Spinal cord (tissue), 10 donors: ENCODE measurements around the gene POMP. TPM values are rescaled to one million over a fixed set of nuclear protein-coding genes. Genes with fewer than 3 reads are reported as not detected.

Experiments used
- DNase-seq, 6 donors: peaks; one replicate each; pipeline versions ENCODE4 v3.0.0 to v3.0.0-alpha.2; 2013 to 2015; ENCODE audit warnings: low spot score in 6 of 6, low read depth in 4 of 6
- H3K27ac ChIP-seq: one replicate; pipeline ENCODE4 v1.5.1; 2013; ENCODE audit warnings: low read depth, low read length, control low read depth
- H3K27me3 ChIP-seq: one replicate; pipeline ENCODE4 v1.6.1; 2013; ENCODE audit warnings: low read length; ENCODE audit not compliant: control insufficient read depth, insufficient read depth
- H3K36me3 ChIP-seq: one replicate; pipeline ENCODE4 v1.6.1; 2013; ENCODE audit warnings: low read length; ENCODE audit not compliant: control insufficient read depth, insufficient read depth
- H3K4me1 ChIP-seq: one replicate; pipeline ENCODE4 v1.6.1; 2013; ENCODE audit warnings: low read length; ENCODE audit not compliant: control insufficient read depth, insufficient read depth
- H3K4me3 ChIP-seq: one replicate; pipeline ENCODE4 v1.5.1; 2013; ENCODE audit warnings: low read depth, low read length, control low read depth
- H3K9me3 ChIP-seq: one replicate; pipeline ENCODE4 v1.6.1; 2013; ENCODE audit warnings: low read length; ENCODE audit not compliant: control insufficient read depth, insufficient read depth
- WGBS: methylation state at CpG from one replicate; pipeline ENCODE4 v1.1.5; 2013; ENCODE audit warnings: missing lambda C conversion rate; ENCODE audit not compliant: insufficient coverage; 5-methylcytosine and 5-hydroxymethylcytosine counted together
- long read RNA-seq, 4 donors: transcript quantifications; one replicate each; lab custom pipeline, GENCODE V29; 2026
- polyA plus RNA-seq, 2 donors: library from polyadenylated mRNA; unstranded; fragments of 120-200 nt; gene quantifications; one replicate each; pipeline ENCODE4 v1.2.1, GENCODE V29; 2013; ENCODE audit not compliant: insufficient read length in 2 of 2
- total RNA-seq, 2 donors: library from RNA; depleted of rRNA in 1 of 2; stranded (reverse); fragments of 120-200 nt in 1 of 2; fragments of >200 nt in 1 of 2; gene quantifications; one replicate each; pipeline versions ENCODE4 v1.2.3 to v1.2.4, GENCODE V29; 2013 to 2014
- donor health status: healthy.

The POMP gene, protein sequence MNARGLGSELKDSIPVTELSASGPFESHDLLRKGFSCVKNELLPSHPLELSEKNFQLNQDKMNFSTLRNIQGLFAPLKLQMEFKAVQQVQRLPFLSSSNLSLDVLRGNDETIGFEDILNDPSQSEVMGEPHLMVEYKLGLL
- 10 to 100 TPM; 67.5 to 74.9 TPM for total RNA-seq
- polyA plus RNA-seq = 100 to 1,000 TPM in 1 of 2 donors, 10 to 100 TPM in 1; 94.1 to 104 TPM
- long read RNA-seq, donor 1, transcript POMP-201 (6 exons, 1,330 nt) = major isoform, 167 of 203 reads
- long read RNA-seq, donor 1, partial matches to known transcripts = 36 of 203 reads
- long read RNA-seq, donor 1, other reads (novel, unspliced or antisense) = 0 of 203 reads
- long read RNA-seq, donor 2, transcript POMP-201 (6 exons, 1,330 nt) = major isoform, 60 of 69 reads
- long read RNA-seq, donor 2, partial matches to known transcripts = 9 of 69 reads
- long read RNA-seq, donor 2, other reads (novel, unspliced or antisense) = 0 of 69 reads
- long read RNA-seq, donor 3, transcript POMP-201 (6 exons, 1,330 nt) = major isoform, 70 of 79 reads
- long read RNA-seq, donor 3, partial matches to known transcripts = 9 of 79 reads
- long read RNA-seq, donor 3, other reads (novel, unspliced or antisense) = 0 of 79 reads
- long read RNA-seq, donor 4, transcript POMP-201 (6 exons, 1,330 nt) = major isoform, 139 of 171 reads
- long read RNA-seq, donor 4, partial matches to known transcripts = 32 of 171 reads
- long read RNA-seq, donor 4, other reads (novel, unspliced or antisense) = 0 of 171 reads

GRCh38 chr13:28658796-28659620 is at the start of gene POMP:
Gene POMP, plus strand, starts transcription at chr13:28659130. Its CDS starts 55 bp downstream, at chr13:28659185.
- H3K4me1 ChIP-seq = peaks cover 9% of the 10 kb centered on the region
- H3K27me3 ChIP-seq = no peaks in the 10 kb centered on the region
- peak within 1 kb of the TSS; percentile 89 for H3K4me3 ChIP-seq
- H3K9me3 ChIP-seq = no peaks in the 10 kb centered on the region
- 0% methylated on average over 56 of the region's 64 CpGs for WGBS
- peak within 1 kb of the TSS; percentile 83 for H3K27ac ChIP-seq
- peak; percentile 79 to 97 (median 89) for DNase-seq
- H3K36me3 ChIP-seq = peaks cover 4% of the 10 kb centered on the region

- no peak for DNase-seq
- H3K4me1 ChIP-seq = peaks cover 2% of the 10 kb centered on the region
- H3K36me3 ChIP-seq = no peaks in the 10 kb centered on the region
- no CpG with 5 or more reads among the region's 1 CpG for WGBS
- H3K4me3 ChIP-seq = no peak overlapping the region
- no peaks in the 10 kb centered on the region for H3K9me3 ChIP-seq
- H3K27ac ChIP-seq = no peak overlapping the region
- no peaks in the 10 kb centered on the region for H3K27me3 ChIP-seq
Measured at GRCh38 chr13:28609381-28609780, 49.5 kb upstream of the POMP start.

DNA sequence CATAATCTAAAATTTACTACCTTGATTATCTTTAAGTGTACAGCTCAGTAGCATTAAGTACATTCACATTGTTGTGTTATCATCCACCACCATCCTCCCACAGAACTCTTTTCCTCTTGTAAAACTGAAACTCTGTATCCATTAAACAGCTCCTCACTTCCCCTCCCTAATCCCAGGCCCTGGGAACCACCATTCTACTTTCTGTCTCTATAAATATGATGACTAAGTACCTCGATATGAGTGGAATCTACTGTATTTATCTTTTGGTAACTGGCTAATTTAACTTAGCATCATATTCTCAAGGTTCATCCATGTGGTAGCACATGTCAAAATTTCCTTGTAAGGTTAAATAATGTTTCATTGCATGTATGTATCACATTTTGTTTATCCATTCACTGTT is 49.0 kb upstream of the POMP start:
- Histone ChIP-seq H3K4me1 (peaks cover 2% of the 10 kb centered on the region), H3K4me3 (no peak overlapping the region)

GRCh38 chr13:28610996-28611395 is 47.9 kb upstream of the POMP start:
- Histone ChIP-seq H3K9me3 (no peaks in the 10 kb centered on the region), H3K4me3 (no peak overlapping the region), H3K27ac (no peak overlapping the region), H3K27me3 (no peaks in the 10 kb centered on the region), H3K36me3 (no peaks in the 10 kb centered on the region), H3K4me1 (peaks cover 2% of the 10 kb centered on the region)
- peak in 1 of 6 donors; percentile 14 for DNase-seq
- WGBS = 68% methylated on average over 5 of the region's 6 CpGs

More for the DNA sequence above, 49.0 kb upstream of the POMP start:
- Histone ChIP-seq H3K9me3 (no peaks in the 10 kb centered on the region), H3K27me3 (no peaks in the 10 kb centered on the region), H3K27ac (no peak overlapping the region), H3K36me3 (no peaks in the 10 kb centered on the region)
- no peak for DNase-seq
- WGBS = no CpG with 5 or more reads among the region's 1 CpG

- no peaks in the 10 kb centered on the region for H3K27me3 ChIP-seq
- H3K4me1 ChIP-seq = peaks cover 2% of the 10 kb centered on the region
- no peak overlapping the region for H3K27ac ChIP-seq
- 88% methylated on average over 4 of the region's 7 CpGs for WGBS
- H3K9me3 ChIP-seq = no peaks in the 10 kb centered on the region
- no peak overlapping the region for H3K4me3 ChIP-seq
- no peaks in the 10 kb centered on the region for H3K36me3 ChIP-seq
- DNase-seq = no peak
Measured at GRCh38 chr13:28611654-28612131, 47.2 kb upstream of the POMP start.

GRCh38 chr13:28613562-28613961 is 45.4 kb upstream of the POMP start:
- Histone ChIP-seq H3K27me3 (no peaks in the 10 kb centered on the region), H3K36me3 (no peaks in the 10 kb centered on the region)
- WGBS = no CpG with 5 or more reads among the region's 4 CpGs

DNA sequence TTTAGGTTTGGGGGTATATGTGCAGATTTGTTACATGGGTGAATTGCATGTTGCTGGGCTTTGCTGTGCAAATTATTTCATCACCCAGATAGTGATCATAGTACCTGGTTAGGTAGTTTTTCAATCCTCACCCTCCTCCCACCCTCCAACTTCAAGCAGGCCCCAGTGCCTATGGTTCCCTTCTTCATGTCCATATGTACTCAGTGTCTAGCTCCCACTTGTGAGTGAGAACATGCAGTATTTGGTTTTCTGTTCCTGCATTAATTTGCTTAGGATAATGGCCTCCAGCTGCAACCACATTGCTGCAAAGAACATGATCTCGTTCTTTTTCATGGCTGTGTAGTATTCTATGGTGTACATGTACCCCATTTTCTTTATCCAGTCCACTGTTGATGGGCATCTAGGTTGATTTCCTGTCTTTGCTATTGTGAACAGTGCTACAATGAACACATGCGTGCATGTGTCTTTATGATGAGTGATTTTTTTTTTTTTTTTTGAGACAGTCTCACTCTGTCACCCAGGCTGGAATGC is 42.9 kb upstream of the POMP start:
- no peak overlapping the region for H3K27ac ChIP-seq
- no peaks in the 10 kb centered on the region for H3K27me3 ChIP-seq
- H3K4me1 ChIP-seq = peaks cover 2% of the 10 kb centered on the region
- 100% methylated on average over 1 of the region's 2 CpGs for WGBS
- H3K36me3 ChIP-seq = no peaks in the 10 kb centered on the region
- H3K9me3 ChIP-seq = no peaks in the 10 kb centered on the region
- no peak overlapping the region for H3K4me3 ChIP-seq
- DNase-seq = no peak

More at GRCh38 chr13:28613562-28613961, 45.4 kb upstream of the POMP start:
- H3K4me3 ChIP-seq = no peak overlapping the region
- no peak overlapping the region for H3K27ac ChIP-seq
- no peaks in the 10 kb centered on the region for H3K9me3 ChIP-seq
- DNase-seq = no peak
- H3K4me1 ChIP-seq = peaks cover 2% of the 10 kb centered on the region

- no peak overlapping the region for H3K4me3 ChIP-seq
- no peak for DNase-seq
- WGBS = 78% methylated on average over 23 of the region's 31 CpGs
- H3K27me3 ChIP-seq = no peaks in the 10 kb centered on the region
- H3K36me3 ChIP-seq = no peaks in the 10 kb centered on the region
- no peaks in the 10 kb centered on the region for H3K9me3 ChIP-seq
- H3K27ac ChIP-seq = no peak overlapping the region
- H3K4me1 ChIP-seq = no peaks in the 10 kb centered on the region
Measured at GRCh38 chr13:28618230-28618994, 40.5 kb upstream of the POMP start.
